H1 (cell line): ENCODE results near the gene PBX3. TPM values are rescaled to one million over a fixed set of nuclear protein-coding genes. Genes with fewer than 3 reads are reported as not detected.

Experiments used
- CTCF ChIA-PET: fragments of 300-600 bp; sonication (Branson Sonifier 250); formaldehyde crosslinking; loops from one replicate; lab custom pipeline; 2021; ENCODE audit not compliant: partially characterized antibody; lab: Charles Lee
- POLR2A ChIA-PET: fragments of 300-600 bp; sonication (Branson Sonifier 250); formaldehyde crosslinking; loops from one replicate; lab custom pipeline; 2021; ENCODE audit warnings: inconsistent platforms; ENCODE audit not compliant: partially characterized antibody; lab: Charles Lee
- DNase-seq, 2 experiments: peaks; one replicate each; pipeline versions ENCODE4 v3.0.0 to v3.0.0-alpha.2; 2010 to 2022; ENCODE audit warnings: low spot score in 2 of 2, low read depth in 1 of 2, mixed read lengths in 1 of 2
- FAIRE-seq: peaks from 2 replicates; lab custom pipeline; 2011; peaks lifted over from hg19 to GRCh38; lab: Jason Lieb, UNC
- H2AFZ ChIP-seq: 2 replicates; pipeline ENCODE4 v1.8.1; 2012; ENCODE audit warnings: low read length, inconsistent platforms
- H2AK5ac ChIP-seq: 2 replicates; pipeline ENCODE4 v1.6.1; 2013; ENCODE audit warnings: low read depth, low read length
- H2BK120ac ChIP-seq: replicated peaks from 2 replicates; pipeline ENCODE3; 2013; ENCODE audit warnings: low read depth, low read length, inconsistent platforms
- H2BK12ac ChIP-seq: 2 replicates; pipeline ENCODE4 v1.6.1; 2013; ENCODE audit warnings: low read depth, low read length
- H2BK15ac ChIP-seq: 2 replicates; pipeline ENCODE4 v1.6.1; 2013; ENCODE audit warnings: low read length
- H2BK20ac ChIP-seq: 2 replicates; pipeline ENCODE4 v1.6.1; 2013; ENCODE audit warnings: low read length
- H2BK5ac ChIP-seq: 2 replicates; pipeline ENCODE4 v1.6.1; 2013; ENCODE audit warnings: low read depth, low read length
- H3K14ac ChIP-seq: 2 replicates; pipeline ENCODE4 v1.6.1; 2013; ENCODE audit warnings: inconsistent platforms; ENCODE audit not compliant: insufficient read length
- H3K18ac ChIP-seq: 2 replicates; pipeline ENCODE4 v1.6.1; 2013; ENCODE audit warnings: low read length; ENCODE audit errors: extremely low read depth
- H3K23ac ChIP-seq: 2 replicates; pipeline ENCODE4 v1.6.1; 2013; ENCODE audit warnings: inconsistent platforms; ENCODE audit not compliant: insufficient read length
- H3K23me2 ChIP-seq: 2 replicates; pipeline ENCODE4 v1.6.1; 2013; ENCODE audit warnings: low read depth, low read length
- H3K27ac ChIP-seq: 2 replicates; pipeline ENCODE4 v1.6.1; 2011; ENCODE audit warnings: low read depth, low read length, inconsistent platforms
- H3K27me3 ChIP-seq, 4 experiments: replicated peaks in 1 of 4; 1 replicate in 1 of 4; 2 replicates in 3 of 4; pipeline versions ENCODE4 v1.6.1 to v1.8.1; 2011 to 2013; ENCODE audit warnings: low read length in 3 of 4, mild to moderate bottlenecking in 3 of 4, inconsistent platforms in 2 of 4, mixed read lengths in 2 of 4, moderate library complexity in 1 of 4; ENCODE audit not compliant: control insufficient read depth in 3 of 4, insufficient read depth in 3 of 4; ENCODE audit errors: extremely low read depth in 1 of 4
- H3K36me3 ChIP-seq, 4 experiments: 2 replicates each; pipeline versions ENCODE4 v1.6.1 to v1.8.1; 2011 to 2013; ENCODE audit warnings: mild to moderate bottlenecking in 4 of 4, low read length in 3 of 4, moderate library complexity in 2 of 4, control low read depth in 1 of 4, inconsistent platforms in 1 of 4; ENCODE audit not compliant: insufficient read depth in 4 of 4, control insufficient read depth in 2 of 4
- H3K4ac ChIP-seq: replicated peaks from 2 replicates; pipeline ENCODE3; 2013; ENCODE audit warnings: low read length, low read depth, mixed read lengths, inconsistent platforms; ENCODE audit not compliant: insufficient read length
- H3K4me1 ChIP-seq, 4 experiments: replicated peaks in 1 of 4; 1 replicate in 1 of 4; 2 replicates in 3 of 4; pipeline versions ENCODE4 v1.6.1 to v1.8.1; 2011 to 2013; ENCODE audit warnings: low read length in 3 of 4, inconsistent platforms in 2 of 4, mixed read lengths in 1 of 4; ENCODE audit not compliant: insufficient read depth in 4 of 4, control insufficient read depth in 3 of 4
- H3K4me2 ChIP-seq, 2 experiments: 2 replicates each; pipeline versions ENCODE4 v1.6.1 to v1.8.1; 2011 to 2013; ENCODE audit warnings: low read depth in 2 of 2, low read length in 2 of 2, control low read depth in 1 of 2, inconsistent platforms in 1 of 2, mild to moderate bottlenecking in 1 of 2; ENCODE audit not compliant: insufficient read depth in 1 of 2
- H3K4me3 ChIP-seq, 4 experiments: fragments of 200-600, 300-600 bp in 1 of 4; sonication (generic), shearing (Covaris generic), sonication (Bioruptor Twin) in 1 of 4; 2 replicates each; pipeline versions ENCODE4 v1.5.1 to v1.8.1; 2011 to 2016; ENCODE audit warnings: low read length in 4 of 4, low read depth in 3 of 4, control low read depth in 2 of 4, inconsistent platforms in 2 of 4, mild to moderate bottlenecking in 2 of 4, mixed read lengths in 1 of 4, moderate library complexity in 1 of 4; ENCODE audit not compliant: insufficient read depth in 2 of 4; ENCODE audit errors: extremely low read depth in 1 of 4
- H3K56ac ChIP-seq: replicated peaks from 2 replicates; pipeline ENCODE3; 2013; ENCODE audit warnings: low read depth, mild to moderate bottlenecking, mixed read lengths, low read length, inconsistent platforms; ENCODE audit not compliant: insufficient read length
- H3K79me1 ChIP-seq: 2 replicates; pipeline ENCODE4 v1.6.1; 2013; ENCODE audit warnings: low read depth, low read length, control low read depth
- H3K79me2 ChIP-seq, 2 experiments: 2 replicates each; pipeline versions ENCODE4 v1.6.1 to v1.8.1; 2012 to 2013; ENCODE audit warnings: low read length in 2 of 2, mild to moderate bottlenecking in 2 of 2, inconsistent platforms in 1 of 2; ENCODE audit not compliant: insufficient read depth in 2 of 2, control insufficient read depth in 1 of 2
- H3K9ac ChIP-seq, 4 experiments: replicated peaks in 1 of 4; 1 replicate in 1 of 4; 2 replicates in 3 of 4; pipeline versions ENCODE4 v1.6.1 to v1.8.1; 2011 to 2013; ENCODE audit warnings: low read depth in 3 of 4, low read length in 3 of 4, control low read depth in 2 of 4, mild to moderate bottlenecking in 2 of 4, moderate library complexity in 2 of 4, inconsistent platforms in 1 of 4; ENCODE audit errors: extremely low read depth in 1 of 4
- H3K9me3 ChIP-seq, 2 experiments: 2 replicates each; pipeline versions ENCODE4 v1.6.1 to v1.8.1; 2012 to 2013; ENCODE audit warnings: mild to moderate bottlenecking in 2 of 2, moderate library complexity in 2 of 2, control low read depth in 1 of 2, inconsistent platforms in 1 of 2, low read depth in 1 of 2, low read length in 1 of 2, mixed read lengths in 1 of 2; ENCODE audit not compliant: insufficient read depth in 2 of 2
- H4K20me1 ChIP-seq, 2 experiments: replicated peaks in 1 of 2; 2 replicates each; pipeline versions ENCODE3 to v1.8.1; 2011 to 2013; ENCODE audit warnings: inconsistent platforms in 2 of 2, low read length in 2 of 2, mild to moderate bottlenecking in 1 of 2; ENCODE audit not compliant: insufficient read depth in 2 of 2, control insufficient read depth in 1 of 2
- H4K5ac ChIP-seq: 2 replicates; pipeline ENCODE4 v1.6.1; 2013; ENCODE audit warnings: low read length, low read depth, mixed read lengths, inconsistent platforms; ENCODE audit not compliant: insufficient read length
- H4K8ac ChIP-seq: 2 replicates; pipeline ENCODE4 v1.8.0; 2013; ENCODE audit warnings: mild to moderate bottlenecking, moderate library complexity, low read length, inconsistent platforms; ENCODE audit not compliant: insufficient read depth; ENCODE audit errors: extremely low read depth
- H4K91ac ChIP-seq: replicated peaks from 2 replicates; pipeline ENCODE3; 2013; ENCODE audit warnings: low read length, mixed read lengths, inconsistent platforms; ENCODE audit not compliant: insufficient read length
- BCL11A ChIP-seq, 2 experiments: IDR thresholded peaks; one replicate each; pipeline ENCODE4 v1.6.1; 2011; ENCODE audit warnings: low read depth in 2 of 2, low read length in 2 of 2, mild to moderate bottlenecking in 2 of 2
- CHD1 ChIP-seq: IDR thresholded peaks from 2 replicates; pipeline ENCODE4 v1.6.1; 2012; ENCODE audit warnings: low read depth, low read length, improper control_type of control experiment
- CTBP2 ChIP-seq: IDR thresholded peaks from 2 replicates; pipeline ENCODE4 v1.7.0; 2011; ENCODE audit warnings: borderline replicate concordance, mild to moderate bottlenecking, moderate library complexity, mixed read lengths, low read length; ENCODE audit not compliant: insufficient read depth, insufficient read length
- EP300 ChIP-seq, 2 experiments: IDR thresholded peaks; 1 replicate in 1 of 2; 2 replicates in 1 of 2; pipeline ENCODE4 v1.6.1; 2011 to 2012; ENCODE audit warnings: low read depth in 2 of 2, low read length in 2 of 2, mild to moderate bottlenecking in 2 of 2, borderline replicate concordance in 1 of 2, inconsistent platforms in 1 of 2, moderate library complexity in 1 of 2
- KDM4A ChIP-seq: IDR thresholded peaks from one replicate; pipeline ENCODE4 v1.7.1; 2012; ENCODE audit warnings: low read depth, mild to moderate bottlenecking, moderate library complexity, low read length, inconsistent platforms; ENCODE audit not compliant: severe bottlenecking
- POLR2A ChIP-seq, 2 experiments: IDR thresholded peaks; 1 replicate in 1 of 2; 2 replicates in 1 of 2; pipeline ENCODE4 v1.6.1; 2011; ENCODE audit warnings: low read depth in 2 of 2, low read length in 2 of 2, mild to moderate bottlenecking in 2 of 2; ENCODE audit errors: control extremely low read depth in 1 of 2
- RFX5 ChIP-seq: IDR thresholded peaks from 2 replicates; pipeline ENCODE4 v1.6.1; 2011; ENCODE audit warnings: low read depth, low read length, improper control_type of control experiment, borderline replicate concordance
- RXRA ChIP-seq: IDR thresholded peaks from 2 replicates; pipeline ENCODE4 v1.6.1; 2011; ENCODE audit warnings: low read depth, mild to moderate bottlenecking, low read length, moderate library complexity; ENCODE audit not compliant: insufficient read depth
- SUZ12 ChIP-seq: fragments of 200-600 bp; sonication (generic); IDR thresholded peaks from 2 replicates; pipeline ENCODE4 v1.6.1; 2012; ENCODE audit warnings: mild to moderate bottlenecking, inconsistent platforms, low read length, moderate library complexity, mixed read lengths
- TAF1 ChIP-seq: IDR thresholded peaks from 2 replicates; pipeline ENCODE4 v1.6.1; 2011; ENCODE audit warnings: mild to moderate bottlenecking, low read depth, low read length
- WGBS, 2 experiments: shearing (Covaris generic) in 1 of 2; methylation state at CpG; one replicate each; pipeline versions ENCODE4 v1.1.6 to v1.1.7; 2013 to 2015; ENCODE audit warnings: low lambda C conversion rate in 2 of 2, mixed read lengths in 2 of 2, inconsistent platforms in 1 of 2, low coverage in 1 of 2, missing lambda C conversion rate in 1 of 2; ENCODE audit not compliant: insufficient replicate concordance in 2 of 2, insufficient coverage in 1 of 2, insufficient read length in 1 of 2; ENCODE audit errors: extremely low coverage in 1 of 2, missing lambda C conversion rate in 1 of 2; 5-methylcytosine and 5-hydroxymethylcytosine counted together
- polyA plus RNA-seq, 7 experiments: library from polyadenylated mRNA; depleted of rRNA in 3 of 7; stranded (reverse) in 5 of 7; unstranded in 2 of 7; fragments of >200 nt in 5 of 7; fragments of 200-250 nt in 2 of 7; gene quantifications; 1 replicate in 5 of 7; 2 replicates in 1 of 7; 4 replicates in 1 of 7; pipeline versions ENCODE4 v1.2.1 to v1.2.3, GENCODE V29; 2011 to 2013; ENCODE audit warnings: missing spikeins in 2 of 7, mixed read lengths in 2 of 7
- total RNA-seq: library from RNA; stranded (reverse); fragmentation: NEBNext Ultra II Directional; extraction: Animal tissue kit (Norgen Biotek cat#: 25700); gene quantifications from 2 replicates; pipeline ENCODE4 v1.2.1, GENCODE V29; 2021
- TF ChIP-seq, protein P1 (sequence below): IDR thresholded peaks from 2 replicates; pipeline ENCODE4 v1.6.1; 2012; ENCODE audit warnings: inconsistent platforms

PBX3 gene
- total and polyA plus RNA-seq, 2 of the 8 experiments (the other 6 are each of a cell fraction or from before 2014, with no cell fraction given): 22.7 to 44.3 TPM

DNA sequence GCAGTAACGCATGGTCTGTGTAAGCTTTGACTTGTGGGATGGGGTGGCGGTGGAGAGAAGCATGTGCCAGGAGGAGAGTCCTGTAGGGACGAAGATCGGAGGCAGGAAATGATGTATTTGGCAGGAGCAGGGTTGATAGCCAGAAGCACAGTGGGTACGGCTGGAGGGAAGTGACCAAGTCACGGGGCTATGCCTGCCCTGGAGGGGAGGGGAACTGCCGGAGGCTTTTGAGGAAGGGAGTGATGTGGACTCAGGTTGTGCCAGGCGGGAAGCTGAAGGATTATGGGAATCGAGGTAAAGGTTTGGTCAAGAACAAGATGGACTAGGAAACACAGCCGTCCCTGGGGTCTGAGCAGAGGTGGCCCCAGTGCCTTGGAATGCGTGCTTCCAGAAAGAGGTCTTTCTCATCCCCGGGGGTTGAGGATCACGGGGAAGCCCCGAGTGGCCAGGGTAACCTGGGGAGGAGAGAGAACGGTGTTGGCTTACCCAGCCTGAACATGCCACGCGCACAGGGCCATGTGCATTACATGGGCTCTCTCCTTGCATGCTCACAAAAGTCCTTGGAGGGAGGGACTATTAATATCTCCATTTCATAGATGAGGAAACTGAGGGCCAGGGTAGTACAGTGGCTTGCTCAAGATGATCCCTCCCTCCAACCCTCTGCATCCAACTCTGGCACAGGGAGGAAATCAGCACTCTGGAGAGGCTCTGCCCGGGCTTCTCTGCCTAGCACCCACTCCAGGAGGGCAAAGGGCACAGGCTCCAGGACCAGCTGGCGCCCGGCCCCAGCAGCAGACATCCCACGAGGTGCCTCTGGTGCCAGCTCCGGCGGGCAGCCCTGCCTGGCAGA, 253.8 kb downstream of the PBX3 start:
- Histone ChIP-seq H3K4me2 (no peak overlapping the region), H4K8ac (no peak overlapping the region), H3K4ac (no peak overlapping the region), H3K9me3 (no peaks in the 10 kb centered on the region), H3K79me2 (no peaks in the 10 kb centered on the region), H2BK5ac (peak overlapping the region; percentile 71; the same call in 1 of the 2 replicates), H4K5ac (no peak overlapping the region), H3K27ac (no peak overlapping the region), H2BK15ac (no peak overlapping the region), H2AFZ (no peak overlapping the region), H4K91ac (no peak overlapping the region), H3K23ac (no peak overlapping the region), H3K9ac (no peak overlapping the region), H3K56ac (no peak overlapping the region), H3K79me1 (no peaks in the 10 kb centered on the region), H3K4me3 (no peak overlapping the region), H3K23me2 (no peaks in the 10 kb centered on the region), H4K20me1 (no peaks in the 10 kb centered on the region), H3K18ac (no peak overlapping the region), H2BK20ac (no peak overlapping the region), H2BK120ac (no peak overlapping the region), H3K27me3 (no peaks in the 10 kb centered on the region), H2BK12ac (0 out of 2 replicates have a peak overlapping the region, but pooled peaks have one; percentile 9), H3K4me1 (peaks cover 0 to 7% (median 0%) of the 10 kb centered on the region in 4 experiments; a peak in 2 of 7 replicates), H3K36me3 (no peaks in the 10 kb centered on the region), H2AK5ac (no peak overlapping the region), H3K14ac (no peak overlapping the region)
- no peak for DNase-seq
- ChIA-PET CTCF (interaction anchor here (1.8 kb wide), 1 partner anchor 17 kb away, joined by 4 read pairs; no protein-coding TSS in a partner anchor), POLR2A (no interaction called here)
- no peak for FAIRE-seq
- 84% methylated on average over 23 of the region's 23 CpGs; no CpG with 5 or more reads in 1 of the 2 experiments for WGBS, 2 experiments
- no peak for TF ChIP-seq RXRA
- TF ChIP-seq POLR2A (IDR thresholded peaks at IDR 0.05; ENCODE audit: control extremely low read depth in 1 of 2, low read depth in 2 of 2, low read length in 2 of 2): no peak
- TF ChIP-seq EP300 (IDR thresholded peaks at IDR 0.05; ENCODE audit: borderline replicate concordance in 1 of 2, low read depth in 2 of 2, low read length in 2 of 2): no peak
- no peak for TF ChIP-seq KDM4A
- no peak for TF ChIP-seq BCL11A (IDR thresholded peaks at IDR 0.05; ENCODE audit: low read depth in 2 of 2, low read length in 2 of 2)
- TF ChIP-seq, protein P1, sequence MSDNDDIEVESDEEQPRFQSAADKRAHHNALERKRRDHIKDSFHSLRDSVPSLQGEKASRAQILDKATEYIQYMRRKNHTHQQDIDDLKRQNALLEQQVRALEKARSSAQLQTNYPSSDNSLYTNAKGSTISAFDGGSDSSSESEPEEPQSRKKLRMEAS: no peak
- no peak for TF ChIP-seq TAF1
- no peak for TF ChIP-seq CTBP2
- no peak for TF ChIP-seq RFX5
- TF ChIP-seq SUZ12: no peak
- no peak for TF ChIP-seq CHD1
